Uterus (tissue), 2 donors: ENCODE results near the gene ARL10.

Experiments
- CTCF ChIP-seq, 4 experiments: fragments of 200-600 bp in 2 of 4; fragments of 450-650 bp in 2 of 4; sonication (generic) in 2 of 4; IDR thresholded peaks; one replicate each; pipeline ENCODE4 v1.5.1; 2016 to 2019; ENCODE audit warnings: antibody characterized with exemption in 4 of 4, mild to moderate bottlenecking in 2 of 4, moderate library complexity in 1 of 4
- POLR2A ChIP-seq, 2 donors: fragments of 450-650 bp; IDR thresholded peaks; one replicate each; pipeline ENCODE4 v1.6.1; 2016; ENCODE audit warnings: antibody characterized with exemption in 2 of 2, mild to moderate bottlenecking in 1 of 2, moderate library complexity in 1 of 2

- TF ChIP-seq CTCF (IDR thresholded peaks at IDR 0.05) (no peak), POLR2A (IDR thresholded peaks at IDR 0.05) (no peak)
Measured at GRCh38 chr5:176365351-176366231, at the start of gene ARL10.
